ENCODE measurements around the gene PRB3.

DNA sequence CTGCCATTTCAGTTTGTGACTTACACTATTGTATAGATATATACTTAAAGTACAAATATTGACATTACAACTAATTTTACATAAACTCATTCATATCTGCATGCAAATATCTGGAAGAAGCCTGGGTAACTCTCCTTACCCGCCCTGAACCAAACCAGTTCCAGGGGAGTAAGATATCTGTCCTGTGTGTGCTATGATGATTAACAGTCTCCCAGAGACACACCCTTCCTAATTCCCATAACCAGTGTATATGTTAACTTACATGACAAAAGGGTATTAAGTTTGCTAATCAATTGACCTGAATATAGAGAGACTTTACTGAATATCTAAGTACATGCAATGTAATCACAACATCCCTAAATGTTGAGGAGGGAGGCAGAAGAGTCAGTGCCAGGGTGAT is 23.0 kb downstream of the PRB3 start:
- TF ChIP-seq CTCF (conservative IDR thresholded peaks at IDR 0.05), result no peak
- no peak for TF ChIP-seq ZFX (IDR thresholded peaks at IDR 0.05)
